C4-2B (cell line): Measurements from ENCODE around the gene FHDC1.

Experiments
- H3K27ac ChIP-seq: fragments of 450-650 bp; 2 replicates; pipeline ENCODE4 v1.5.1; 2017
- ZFX ChIP-seq: fragments of 450-650 bp; IDR thresholded peaks from 2 replicates; pipeline ENCODE4 v1.6.1; 2017
- TF ChIP-seq, protein P1 (sequence below): fragments of 450-650 bp; conservative IDR thresholded peaks from 2 replicates; pipeline ENCODE4 v1.5.1; 2017; ENCODE audit warnings: mild to moderate bottlenecking

The FHDC1 gene

DNA sequence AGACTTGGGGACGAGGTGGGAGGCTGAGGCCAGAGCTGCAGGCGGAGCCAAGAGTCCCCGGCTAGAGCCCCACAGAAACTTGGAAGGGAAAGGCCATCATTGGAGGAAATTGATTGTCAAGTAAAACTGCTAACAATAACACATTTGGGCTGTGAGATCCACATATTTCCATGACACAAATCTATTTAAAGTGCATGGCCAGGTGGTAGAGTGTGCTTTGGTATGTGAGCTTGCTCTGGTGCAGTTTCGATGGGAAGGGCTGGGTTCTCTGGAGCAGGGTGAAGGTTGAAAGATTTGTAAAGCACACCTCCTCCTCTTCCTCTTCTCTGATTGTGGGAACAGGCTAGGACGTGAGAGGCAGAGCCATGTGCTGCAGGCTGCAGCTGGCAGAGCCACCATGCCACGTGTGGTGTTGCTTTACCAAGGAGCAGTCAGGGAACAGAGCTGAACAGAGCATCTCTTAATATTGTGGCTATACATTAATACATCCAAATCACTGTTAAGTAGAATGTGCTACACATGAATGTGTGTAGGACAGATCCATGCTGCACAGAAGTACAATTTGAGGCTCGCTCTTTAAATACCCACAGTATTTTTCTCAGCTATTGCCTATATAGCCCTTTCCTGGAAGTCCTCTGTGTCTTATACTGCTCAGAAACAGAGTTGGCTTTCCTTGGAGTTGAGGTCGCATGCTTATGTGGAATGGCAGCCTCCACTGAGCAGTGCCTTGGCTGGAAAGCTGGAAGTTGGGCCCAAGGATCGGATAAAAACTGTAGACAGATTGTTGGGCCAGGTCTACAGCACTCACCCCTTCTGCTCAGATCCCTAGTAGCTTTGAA, 37.7 kb downstream of the FHDC1 start:
- H3K27ac ChIP-seq: no peak overlapping the region
- TF ChIP-seq, protein P1, sequence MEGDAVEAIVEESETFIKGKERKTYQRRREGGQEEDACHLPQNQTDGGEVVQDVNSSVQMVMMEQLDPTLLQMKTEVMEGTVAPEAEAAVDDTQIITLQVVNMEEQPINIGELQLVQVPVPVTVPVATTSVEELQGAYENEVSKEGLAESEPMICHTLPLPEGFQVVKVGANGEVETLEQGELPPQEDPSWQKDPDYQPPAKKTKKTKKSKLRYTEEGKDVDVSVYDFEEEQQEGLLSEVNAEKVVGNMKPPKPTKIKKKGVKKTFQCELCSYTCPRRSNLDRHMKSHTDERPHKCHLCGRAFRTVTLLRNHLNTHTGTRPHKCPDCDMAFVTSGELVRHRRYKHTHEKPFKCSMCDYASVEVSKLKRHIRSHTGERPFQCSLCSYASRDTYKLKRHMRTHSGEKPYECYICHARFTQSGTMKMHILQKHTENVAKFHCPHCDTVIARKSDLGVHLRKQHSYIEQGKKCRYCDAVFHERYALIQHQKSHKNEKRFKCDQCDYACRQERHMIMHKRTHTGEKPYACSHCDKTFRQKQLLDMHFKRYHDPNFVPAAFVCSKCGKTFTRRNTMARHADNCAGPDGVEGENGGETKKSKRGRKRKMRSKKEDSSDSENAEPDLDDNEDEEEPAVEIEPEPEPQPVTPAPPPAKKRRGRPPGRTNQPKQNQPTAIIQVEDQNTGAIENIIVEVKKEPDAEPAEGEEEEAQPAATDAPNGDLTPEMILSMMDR: no peak
- TF ChIP-seq ZFX: no peak

- TF ChIP-seq, protein P1: no peak
- no peak for TF ChIP-seq ZFX
Observed at GRCh38 chr4:152974468-152975379, 38.6 kb downstream of the FHDC1 start.

GRCh38 chr4:152975380-152976211, 39.5 kb downstream of the FHDC1 start:
- no peak overlapping the region for H3K27ac ChIP-seq
- no peak for TF ChIP-seq ZFX
- TF ChIP-seq, protein P1: no peak

More at GRCh38 chr4:152974468-152975379, 38.6 kb downstream of the FHDC1 start:
- H3K27ac ChIP-seq: no peak overlapping the region

- TF ChIP-seq ZFX: no peak
- TF ChIP-seq, protein P1: no peak
- H3K27ac ChIP-seq: no peak overlapping the region
Observed at GRCh38 chr4:152976212-152976761, 40.2 kb downstream of the FHDC1 start.

- no peak overlapping the region for H3K27ac ChIP-seq
- TF ChIP-seq, protein P1: no peak
- no peak for TF ChIP-seq ZFX
Observed at GRCh38 chr4:152979731-152980330, 43.7 kb downstream of the FHDC1 start.

DNA sequence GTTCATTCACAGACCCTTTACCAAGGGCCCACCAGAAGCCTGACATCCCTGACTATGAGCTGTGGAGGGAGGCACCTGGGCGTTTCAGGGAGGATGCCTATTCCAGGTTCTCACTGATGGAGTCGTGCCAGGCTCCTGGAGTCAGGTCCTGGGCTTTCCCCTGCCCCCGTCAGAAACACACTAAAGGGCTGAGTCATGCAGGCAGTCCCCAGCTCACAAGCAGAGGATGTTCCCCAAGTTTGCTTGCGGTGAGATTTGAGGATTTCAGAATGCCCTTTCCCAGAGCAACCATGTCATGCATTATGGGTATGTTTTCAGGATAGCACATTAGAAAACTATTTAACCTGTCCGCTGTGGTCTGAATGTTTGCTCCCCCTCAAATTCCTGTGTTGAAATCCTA, 45.2 kb downstream of the FHDC1 start:
- H3K27ac ChIP-seq: no peak overlapping the region
- no peak for TF ChIP-seq ZFX
- TF ChIP-seq, protein P1: no peak
